Omental fat pad (tissue), 4 donors: Measurements from ENCODE around the gene COX6B1. TPM values are rescaled to one million over a fixed set of nuclear protein-coding genes. Genes with fewer than 3 reads are reported as not detected.
A peak's percentile ranks its signal among the peaks of the same experiment; 100 is the strongest.

Experiments used
- ATAC-seq: fragments of 150-250 bp; one replicate; pipeline ENCODE4 v1.9.1; 2016; ENCODE audit warnings: mild to moderate bottlenecking, moderate library complexity; ENCODE audit not compliant: low FRiP score
- DNase-seq: peaks from one replicate; pipeline ENCODE4 v3.0.0-alpha.2; 2019; ENCODE audit warnings: low spot score
- total RNA-seq, 4 donors: library from RNA; depleted of rRNA; stranded (reverse); fragments of >200 nt; gene quantifications; one replicate each; pipeline ENCODE4 v1.1.0, GENCODE V29; 2016
- TF ChIP-seq, protein P1 (sequence below), 3 donors: fragments of 450-650 bp; IDR thresholded peaks; one replicate each; pipeline ENCODE4 v1.5.1; 2016 to 2017; ENCODE audit warnings: antibody characterized with exemption in 3 of 3, mild to moderate bottlenecking in 3 of 3, moderate library complexity in 2 of 3

Gene COX6B1
- total RNA-seq, 4 donors from 2014 or later = 391 to 611 (median 538) TPM

DNA sequence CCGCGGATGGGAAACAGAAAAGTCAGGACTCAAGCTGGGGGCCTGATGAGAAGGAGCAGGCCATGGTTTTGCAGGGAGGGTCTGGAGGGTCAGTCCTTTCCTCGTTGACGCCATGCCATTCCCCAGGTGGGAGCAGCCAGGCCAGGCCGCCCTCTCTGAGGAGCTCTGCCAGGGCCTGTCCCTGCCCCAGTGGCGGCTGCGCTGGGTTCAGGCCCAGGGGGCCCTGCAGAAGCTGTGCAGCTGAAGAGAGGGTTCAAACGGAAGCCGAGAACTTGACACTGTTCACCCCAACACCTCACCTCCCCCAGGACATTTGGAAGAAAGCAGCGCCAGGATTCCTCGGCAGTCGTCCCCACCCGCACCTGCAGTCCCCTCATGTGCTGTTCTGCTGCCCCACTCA is 25.4 kb upstream of the COX6B1 start:
- TF ChIP-seq, protein P1, sequence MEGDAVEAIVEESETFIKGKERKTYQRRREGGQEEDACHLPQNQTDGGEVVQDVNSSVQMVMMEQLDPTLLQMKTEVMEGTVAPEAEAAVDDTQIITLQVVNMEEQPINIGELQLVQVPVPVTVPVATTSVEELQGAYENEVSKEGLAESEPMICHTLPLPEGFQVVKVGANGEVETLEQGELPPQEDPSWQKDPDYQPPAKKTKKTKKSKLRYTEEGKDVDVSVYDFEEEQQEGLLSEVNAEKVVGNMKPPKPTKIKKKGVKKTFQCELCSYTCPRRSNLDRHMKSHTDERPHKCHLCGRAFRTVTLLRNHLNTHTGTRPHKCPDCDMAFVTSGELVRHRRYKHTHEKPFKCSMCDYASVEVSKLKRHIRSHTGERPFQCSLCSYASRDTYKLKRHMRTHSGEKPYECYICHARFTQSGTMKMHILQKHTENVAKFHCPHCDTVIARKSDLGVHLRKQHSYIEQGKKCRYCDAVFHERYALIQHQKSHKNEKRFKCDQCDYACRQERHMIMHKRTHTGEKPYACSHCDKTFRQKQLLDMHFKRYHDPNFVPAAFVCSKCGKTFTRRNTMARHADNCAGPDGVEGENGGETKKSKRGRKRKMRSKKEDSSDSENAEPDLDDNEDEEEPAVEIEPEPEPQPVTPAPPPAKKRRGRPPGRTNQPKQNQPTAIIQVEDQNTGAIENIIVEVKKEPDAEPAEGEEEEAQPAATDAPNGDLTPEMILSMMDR (IDR thresholded peaks at IDR 0.05) = no peak
- ATAC-seq = no peak
- DNase-seq = no peak

DNA sequence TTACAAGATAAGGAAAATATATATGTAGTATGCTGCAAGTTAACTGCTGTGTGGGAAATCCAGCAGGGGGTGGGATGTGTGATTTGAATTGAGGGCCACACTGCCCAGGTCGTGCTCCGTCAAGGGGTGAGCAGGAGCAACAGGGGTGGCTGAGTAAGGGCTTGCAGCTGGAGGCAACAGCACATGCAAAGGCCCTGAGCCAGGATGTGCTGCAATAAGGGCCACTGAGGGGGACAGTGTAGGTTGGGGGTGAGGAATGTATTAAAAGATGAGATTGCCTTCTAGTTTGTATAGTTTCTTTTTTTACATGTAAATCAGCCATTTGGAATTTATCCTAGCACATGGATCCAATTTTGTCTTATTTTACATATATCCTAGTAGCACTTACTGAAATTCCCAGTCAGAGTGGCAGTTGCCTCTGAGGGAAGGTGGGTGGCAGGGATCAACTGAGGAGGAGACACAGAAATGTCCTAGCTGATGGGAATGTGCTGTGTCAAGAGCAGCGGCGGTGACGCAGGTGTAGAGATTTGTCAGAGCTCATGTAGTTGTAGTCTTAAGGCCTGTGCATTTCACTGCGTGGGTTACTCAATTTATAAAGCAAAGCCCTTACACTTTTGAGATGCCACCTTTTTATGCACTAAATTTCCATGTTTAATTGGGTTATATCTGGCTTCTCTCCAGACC is 24.7 kb upstream of the COX6B1 start:
- DNase-seq (no peak), ATAC-seq (no peak)
- TF ChIP-seq, protein P1 (IDR thresholded peaks at IDR 0.05) = no peak

DNA sequence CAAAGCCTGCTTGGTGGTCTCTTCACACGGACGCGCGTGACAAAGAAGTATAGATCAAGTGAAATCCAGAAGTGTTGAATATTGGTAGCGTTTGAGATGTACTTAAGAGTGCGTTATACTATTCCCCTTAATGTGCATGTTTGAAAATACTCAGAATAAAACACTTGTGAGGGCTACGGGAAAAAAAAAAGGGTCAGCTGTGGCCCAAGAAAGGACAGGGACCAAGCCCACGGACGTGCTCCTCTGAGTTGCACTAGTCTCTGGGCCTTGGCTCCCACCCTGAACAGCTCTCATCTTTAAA is 19.9 kb upstream of the COX6B1 start:
- DNase-seq (no peak), ATAC-seq (no peak)
- TF ChIP-seq, protein P1 (IDR thresholded peaks at IDR 0.05) = no peak

DNA sequence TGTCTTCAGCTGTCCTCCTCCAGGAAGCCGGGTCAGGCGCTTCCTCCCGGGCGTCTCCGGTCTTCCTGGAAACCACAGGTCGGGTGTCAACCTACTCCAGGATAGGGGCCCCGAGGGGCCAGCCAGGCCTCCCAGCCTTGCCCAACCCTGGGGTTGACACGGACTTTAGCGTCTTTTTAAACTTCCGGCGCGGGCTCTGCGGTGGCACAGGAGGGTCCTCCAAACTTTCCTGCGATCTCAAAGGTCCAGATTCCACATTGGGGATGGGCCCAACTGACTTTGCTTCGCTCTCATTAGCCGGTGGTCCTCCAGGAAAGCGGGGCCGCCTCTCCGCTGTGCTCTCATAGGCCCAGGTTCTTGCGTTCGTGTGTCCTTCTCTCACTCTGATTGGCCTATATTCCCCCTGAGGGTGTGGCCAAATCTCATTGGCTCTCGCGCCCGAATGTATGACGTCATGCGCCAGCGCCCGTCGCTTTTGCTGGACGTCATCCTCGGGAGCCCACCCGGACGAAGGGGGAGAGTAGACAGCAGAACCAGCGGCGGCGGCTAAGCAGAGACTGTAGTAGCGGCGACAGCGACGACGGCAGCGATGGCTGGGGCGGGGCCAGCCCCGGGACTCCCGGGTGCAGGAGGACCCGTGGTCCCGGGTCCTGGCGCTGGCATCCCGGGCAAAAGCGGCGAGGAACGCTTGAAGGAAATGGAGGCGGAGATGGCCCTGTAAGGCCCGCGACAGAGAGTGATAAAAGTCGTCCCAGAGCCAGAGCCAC is 19.4 kb upstream of the COX6B1 start, which contains the start of gene RBM42:
Gene RBM42, plus strand, starts transcription at position 472 of the 767 bp plus-strand sequence. Its CDS starts 118 bp downstream, at position 590.
- DNase-seq (peak; percentile 97), ATAC-seq (peak; percentile 100)
- TF ChIP-seq, protein P1 (IDR thresholded peaks at IDR 0.05) = no peak

DNA sequence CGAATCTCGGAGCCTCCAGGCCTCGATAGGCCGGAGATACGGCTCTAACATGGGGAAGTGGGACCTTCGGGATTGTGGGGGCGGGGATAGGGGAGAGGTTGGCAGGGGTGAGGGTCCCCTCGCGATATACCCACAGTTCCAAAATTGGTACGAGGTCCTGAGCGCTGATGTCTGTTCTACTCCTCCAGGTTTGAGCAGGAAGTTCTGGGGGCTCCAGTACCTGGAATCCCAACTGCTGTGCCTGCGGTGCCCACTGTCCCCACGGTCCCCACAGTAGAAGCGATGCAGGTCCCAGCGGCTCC is 18.8 kb upstream of the COX6B1 start:
- DNase-seq (no peak), ATAC-seq (peak; percentile 7)
- TF ChIP-seq, protein P1 (IDR thresholded peaks at IDR 0.05) = no peak

DNA sequence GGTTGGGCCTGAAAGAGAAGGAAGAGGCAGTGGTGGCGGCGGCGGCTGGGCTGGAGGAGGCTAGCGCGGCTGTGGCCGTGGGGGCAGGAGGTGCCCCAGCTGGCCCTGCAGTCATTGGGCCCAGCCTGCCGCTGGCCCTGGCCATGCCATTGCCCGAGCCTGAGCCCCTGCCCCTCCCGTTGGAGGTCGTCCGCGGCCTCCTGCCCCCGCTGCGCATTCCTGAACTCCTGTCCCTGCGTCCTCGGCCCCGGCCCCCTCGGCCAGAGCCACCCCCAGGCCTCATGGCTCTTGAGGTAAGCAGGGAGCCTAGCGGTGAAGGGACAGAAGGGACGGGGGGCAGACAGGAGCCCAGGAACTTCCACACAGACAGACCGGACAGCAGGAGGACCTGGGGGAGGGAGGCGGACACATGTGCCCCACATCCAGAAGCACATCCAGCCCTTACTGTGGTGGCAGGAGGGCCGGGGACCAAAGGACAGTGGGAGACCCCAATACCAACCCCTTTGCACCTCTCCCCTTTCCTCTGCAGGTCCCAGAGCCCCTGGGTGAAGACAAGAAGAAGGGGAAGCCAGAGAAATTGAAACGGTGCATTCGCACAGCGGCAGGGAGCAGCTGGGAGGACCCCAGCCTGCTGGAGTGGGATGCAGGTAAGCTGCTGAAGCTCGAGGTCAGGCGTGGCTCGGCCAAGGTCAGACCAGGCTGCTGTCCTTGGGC is 14.2 kb upstream of the COX6B1 start:
- TF ChIP-seq, protein P1 (IDR thresholded peaks at IDR 0.05) = no peak
- ATAC-seq = no peak
- no peak for DNase-seq
